Breast epithelium (tissue), 4 donors: ENCODE measurements around the gene CTXND1. TPM values are rescaled to one million over a fixed set of nuclear protein-coding genes. Genes with fewer than 3 reads are reported as not detected.

Experiments
- DNase-seq, 2 donors: peaks; one replicate each; pipeline ENCODE4 v3.0.0-alpha.2; 2019; ENCODE audit warnings: low spot score in 2 of 2
- H3K27ac ChIP-seq, 2 donors: fragments of 200-600 bp; sonication (generic) in 1 of 2; one replicate each; pipeline ENCODE4 v1.5.1; 2016 to 2019; ENCODE audit warnings: mild to moderate bottlenecking in 1 of 2
- H3K27me3 ChIP-seq, 2 donors: fragments of 200-600 bp; sonication (generic) in 1 of 2; one replicate each; pipeline versions ENCODE4 v1.5.1 to v1.6.0; 2017 to 2019; ENCODE audit warnings: control low read depth in 1 of 2, mild to moderate bottlenecking in 1 of 2
- H3K36me3 ChIP-seq: fragments of 200-600 bp; one replicate; pipeline ENCODE4 v1.5.1; 2019
- H3K4me1 ChIP-seq, 2 donors: fragments of 200-600 bp; sonication (generic); one replicate each; pipeline ENCODE4 v1.5.1; 2016 to 2019; ENCODE audit warnings: control low read depth in 1 of 2
- H3K4me3 ChIP-seq, 3 donors: fragments of 200-600 bp; sonication (generic); 1 replicate in 2 of 3; 2 replicates in 1 of 3; pipeline ENCODE4 v1.5.1; 2016 to 2019; ENCODE audit warnings: mild to moderate bottlenecking in 3 of 3, moderate library complexity in 2 of 3
- H3K9me3 ChIP-seq, 2 donors: fragments of 200-600 bp; sonication (generic) in 1 of 2; one replicate each; pipeline ENCODE4 v1.5.1; 2016 to 2019; ENCODE audit warnings: control low read depth in 1 of 2
- POLR2A ChIP-seq: fragments of 450-650 bp; IDR thresholded peaks from one replicate; pipeline ENCODE4 v1.6.1; 2016; ENCODE audit warnings: antibody characterized with exemption, mild to moderate bottlenecking, moderate library complexity
- POLR2AphosphoS5 ChIP-seq, 3 donors: sonication (generic); formaldehyde crosslinking; IDR thresholded peaks; one replicate each; pipeline ENCODE4 v1.6.1; 2017; ENCODE audit warnings: antibody characterized with exemption in 3 of 3
- intact Hi-C: fragments of 100-400 bp; cut with DNase I; formaldehyde crosslinking; loops from one replicate; pipeline ENCODE4 v1.15.1; 2023; ENCODE audit warnings: low total_unique reads
- total RNA-seq, 3 donors: library from RNA; depleted of rRNA; stranded (reverse); fragments of >200 nt; gene quantifications; one replicate each; pipeline ENCODE4 v1.1.0, GENCODE V29; 2016
- TF ChIP-seq, protein P1 (sequence below), 3 donors: fragments of 450-650 bp; IDR thresholded peaks; one replicate each; pipeline ENCODE4 v1.5.1; 2016 to 2017; ENCODE audit warnings: antibody characterized with exemption in 3 of 3, mild to moderate bottlenecking in 3 of 3, moderate library complexity in 3 of 3

The CTXND1 gene
- total RNA-seq, 3 donors from 2014 or later = not detected

DNA sequence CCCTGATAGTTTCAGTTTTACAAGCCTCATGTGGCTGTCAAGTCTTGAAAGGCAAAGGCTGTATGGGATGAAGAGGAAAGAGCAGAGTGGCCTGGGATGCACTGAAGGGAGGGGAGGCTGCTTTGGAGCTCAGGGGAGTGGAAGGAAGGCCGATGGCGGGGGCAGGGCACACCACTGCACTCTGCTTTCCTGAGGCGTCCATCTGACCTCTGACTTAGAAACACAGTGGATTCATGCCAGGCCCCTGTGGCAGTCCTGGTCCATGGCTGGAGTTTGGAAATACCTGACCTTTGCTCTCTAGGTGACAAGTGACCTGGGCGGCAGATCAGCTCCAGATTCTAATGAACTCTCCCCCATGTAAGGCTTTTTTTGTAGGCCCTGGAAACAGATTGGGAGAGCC lies 80.2 kb downstream of the CTXND1 start:
- H3K9me3 ChIP-seq = no peaks in the 10 kb centered on the region
- H3K36me3 ChIP-seq = no peaks in the 10 kb centered on the region
- no peak for DNase-seq
- TF ChIP-seq, protein P1, sequence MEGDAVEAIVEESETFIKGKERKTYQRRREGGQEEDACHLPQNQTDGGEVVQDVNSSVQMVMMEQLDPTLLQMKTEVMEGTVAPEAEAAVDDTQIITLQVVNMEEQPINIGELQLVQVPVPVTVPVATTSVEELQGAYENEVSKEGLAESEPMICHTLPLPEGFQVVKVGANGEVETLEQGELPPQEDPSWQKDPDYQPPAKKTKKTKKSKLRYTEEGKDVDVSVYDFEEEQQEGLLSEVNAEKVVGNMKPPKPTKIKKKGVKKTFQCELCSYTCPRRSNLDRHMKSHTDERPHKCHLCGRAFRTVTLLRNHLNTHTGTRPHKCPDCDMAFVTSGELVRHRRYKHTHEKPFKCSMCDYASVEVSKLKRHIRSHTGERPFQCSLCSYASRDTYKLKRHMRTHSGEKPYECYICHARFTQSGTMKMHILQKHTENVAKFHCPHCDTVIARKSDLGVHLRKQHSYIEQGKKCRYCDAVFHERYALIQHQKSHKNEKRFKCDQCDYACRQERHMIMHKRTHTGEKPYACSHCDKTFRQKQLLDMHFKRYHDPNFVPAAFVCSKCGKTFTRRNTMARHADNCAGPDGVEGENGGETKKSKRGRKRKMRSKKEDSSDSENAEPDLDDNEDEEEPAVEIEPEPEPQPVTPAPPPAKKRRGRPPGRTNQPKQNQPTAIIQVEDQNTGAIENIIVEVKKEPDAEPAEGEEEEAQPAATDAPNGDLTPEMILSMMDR (IDR thresholded peaks at IDR 0.05) = no peak
- TF ChIP-seq POLR2A (no peak), POLR2AphosphoS5 (IDR thresholded peaks at IDR 0.05) (no peak)
- H3K4me1 ChIP-seq = peaks cover 0 to 18% of the 10 kb centered on the region in 2 donors
- H3K27me3 ChIP-seq = no peaks in the 10 kb centered on the region
- intact Hi-C loops = no loop called here
- H3K4me3 ChIP-seq = no peak overlapping the region
- no peak overlapping the region for H3K27ac ChIP-seq

DNA sequence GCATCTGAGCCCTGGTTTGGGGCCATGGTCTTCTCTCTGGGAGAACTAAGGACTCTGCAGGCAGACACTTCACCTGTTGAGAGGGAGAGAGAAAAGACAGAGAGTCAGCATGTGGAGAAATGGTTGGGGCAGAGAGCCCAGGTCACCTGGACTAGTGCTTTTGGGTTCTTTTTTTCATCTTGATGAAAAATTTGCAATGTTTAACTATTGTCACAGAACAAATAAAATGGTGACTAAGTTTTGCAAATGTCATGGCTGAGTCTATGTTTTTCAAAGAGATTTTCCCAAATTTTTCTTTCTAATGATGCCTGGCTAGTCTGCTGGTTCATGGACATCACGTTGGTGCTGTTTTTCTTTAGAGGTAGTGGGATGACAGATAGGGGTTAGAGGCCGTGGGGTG lies 81.4 kb downstream of the CTXND1 start:
- intact Hi-C loops = no loop called here

DNA sequence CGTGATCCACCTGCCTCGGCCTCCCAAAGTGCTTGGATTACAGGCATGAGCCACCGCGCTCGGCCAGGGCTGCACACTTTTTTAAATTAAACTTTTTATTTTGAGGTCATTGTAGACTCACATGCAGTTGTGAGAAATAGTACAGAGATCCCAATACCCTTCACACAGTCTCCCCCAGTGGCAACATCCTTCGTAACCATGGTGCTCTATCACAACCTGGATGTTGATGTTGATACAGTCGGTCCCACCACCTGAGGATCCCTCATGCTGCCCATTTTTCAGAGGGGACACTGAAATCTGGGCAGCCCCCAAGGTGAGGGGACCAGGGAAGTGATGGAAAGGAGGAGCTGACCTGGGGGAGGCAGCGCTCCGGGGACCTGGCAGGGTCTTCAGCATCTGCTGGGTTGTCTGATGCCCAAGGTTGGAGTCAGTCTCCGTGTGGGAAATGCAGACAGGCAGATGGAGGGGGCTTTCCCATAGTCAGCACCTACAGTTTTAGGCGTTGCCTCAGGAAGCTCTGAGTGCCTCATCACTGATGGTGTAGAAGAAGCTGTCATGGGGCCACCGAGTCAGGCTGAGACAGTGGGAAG lies 82.2 kb downstream of the CTXND1 start:
- Histone ChIP-seq H3K27me3 (no peaks in the 10 kb centered on the region), H3K36me3 (no peaks in the 10 kb centered on the region), H3K4me1 (peaks cover 0 to 16% of the 10 kb centered on the region in 2 donors), H3K4me3 (no peak overlapping the region), H3K9me3 (no peaks in the 10 kb centered on the region), H3K27ac (no peak overlapping the region)
- no peak for TF ChIP-seq POLR2A
- TF ChIP-seq, protein P1 (IDR thresholded peaks at IDR 0.05) = no peak
- no peak for TF ChIP-seq POLR2AphosphoS5 (IDR thresholded peaks at IDR 0.05)
- intact Hi-C loops = no loop called here
- no peak for DNase-seq

More for the DNA sequence above, 81.4 kb downstream of the CTXND1 start:
- Histone ChIP-seq H3K4me1 (peaks cover 0 to 18% of the 10 kb centered on the region in 2 donors), H3K4me3 (no peak overlapping the region), H3K36me3 (no peaks in the 10 kb centered on the region), H3K27ac (no peak overlapping the region), H3K27me3 (no peaks in the 10 kb centered on the region), H3K9me3 (no peaks in the 10 kb centered on the region)
- TF ChIP-seq, protein P1 (IDR thresholded peaks at IDR 0.05) = no peak
- no peak for DNase-seq

DNA sequence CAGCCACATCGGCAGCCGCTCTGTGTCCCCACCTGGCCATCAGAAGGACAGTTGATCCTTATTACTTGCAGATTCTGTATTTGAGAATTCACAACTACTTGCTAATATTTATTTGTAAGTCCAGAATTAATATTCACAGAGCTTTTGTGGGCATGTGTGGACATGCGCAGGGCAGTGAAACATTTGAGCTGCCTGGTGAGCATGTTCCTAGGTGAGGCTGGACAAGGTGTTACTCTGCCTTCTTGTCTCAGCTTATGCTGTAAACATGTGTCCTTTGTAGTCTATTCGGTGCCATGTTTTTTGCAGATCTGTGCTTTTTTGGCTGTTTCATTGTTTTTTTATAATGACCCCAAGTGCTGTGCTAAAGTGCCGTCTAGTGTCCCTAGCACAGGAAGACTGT lies 83.6 kb downstream of the CTXND1 start:
- intact Hi-C loops = no loop called here
- DNase-seq = no peak
- Histone ChIP-seq H3K4me3 (no peak overlapping the region), H3K4me1 (peaks cover 0 to 2% of the 10 kb centered on the region in 2 donors), H3K27ac (no peak overlapping the region), H3K9me3 (no peaks in the 10 kb centered on the region), H3K27me3 (no peaks in the 10 kb centered on the region), H3K36me3 (no peaks in the 10 kb centered on the region)
- TF ChIP-seq, protein P1 (IDR thresholded peaks at IDR 0.05) = no peak
- no peak for TF ChIP-seq POLR2A
- TF ChIP-seq POLR2AphosphoS5 (IDR thresholded peaks at IDR 0.05) = no peak

DNA sequence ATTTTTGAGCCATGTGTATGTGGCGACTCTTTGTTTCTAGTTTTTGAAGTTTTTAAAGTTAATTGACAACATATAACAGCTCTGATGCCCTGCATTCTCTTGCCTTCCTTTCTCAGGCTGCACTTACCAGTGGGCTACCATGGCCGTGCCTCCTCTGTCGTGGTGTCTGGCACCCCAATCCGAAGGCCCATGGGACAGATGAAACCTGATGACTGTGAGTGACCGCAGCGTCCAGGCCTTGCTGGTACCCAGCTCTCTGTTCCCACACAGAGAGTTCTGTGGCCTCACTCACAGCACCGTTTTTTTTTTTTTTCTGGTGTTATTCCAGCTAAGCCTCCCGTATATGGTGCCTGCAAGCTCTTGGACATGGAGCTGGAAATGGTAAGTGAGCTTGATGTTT lies 84.1 kb downstream of the CTXND1 start:
- Histone ChIP-seq H3K4me3 (no peak overlapping the region), H3K4me1 (no peaks in the 10 kb centered on the region), H3K9me3 (no peaks in the 10 kb centered on the region), H3K27me3 (no peaks in the 10 kb centered on the region), H3K27ac (no peak overlapping the region), H3K36me3 (no peaks in the 10 kb centered on the region)
- intact Hi-C loops = no loop called here
- no peak for DNase-seq
- TF ChIP-seq POLR2A (no peak), POLR2AphosphoS5 (IDR thresholded peaks at IDR 0.05) (no peak)
- TF ChIP-seq, protein P1 (IDR thresholded peaks at IDR 0.05) = no peak
